ELR (cell line): ENCODE measurements around the gene AR.

ENCODE experiments used
- DNase-seq: peaks from one replicate; pipeline ENCODE4 v3.0.0-alpha.2; 2015; ENCODE audit warnings: low read depth

Gene AR

GRCh38 chrX:67563469-67564448 lies 19.9 kb downstream of the AR start:
- DNase-seq = no peak

GRCh38 chrX:67564475-67564874 lies 20.7 kb downstream of the AR start:
- no peak for DNase-seq

DNA sequence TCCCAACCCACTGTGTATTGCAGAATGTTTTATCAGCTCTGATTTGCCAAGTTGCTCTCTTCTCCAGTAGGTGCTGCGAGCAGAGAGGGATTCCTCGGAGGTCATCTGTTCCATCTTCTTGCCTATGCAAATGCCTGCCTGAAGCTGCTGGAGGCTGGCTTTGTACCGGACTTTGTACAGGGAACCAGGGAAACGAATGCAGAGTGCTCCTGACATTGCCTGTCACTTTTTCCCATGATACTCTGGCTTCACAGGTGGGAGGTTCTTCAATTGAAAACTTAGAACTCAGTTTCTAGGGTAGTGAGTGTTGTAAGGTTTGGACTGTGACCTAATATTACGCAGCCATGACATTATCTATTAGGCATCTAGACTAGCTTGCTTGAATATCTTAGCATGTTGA lies 24.9 kb downstream of the AR start:
- DNase-seq = no peak

DNA sequence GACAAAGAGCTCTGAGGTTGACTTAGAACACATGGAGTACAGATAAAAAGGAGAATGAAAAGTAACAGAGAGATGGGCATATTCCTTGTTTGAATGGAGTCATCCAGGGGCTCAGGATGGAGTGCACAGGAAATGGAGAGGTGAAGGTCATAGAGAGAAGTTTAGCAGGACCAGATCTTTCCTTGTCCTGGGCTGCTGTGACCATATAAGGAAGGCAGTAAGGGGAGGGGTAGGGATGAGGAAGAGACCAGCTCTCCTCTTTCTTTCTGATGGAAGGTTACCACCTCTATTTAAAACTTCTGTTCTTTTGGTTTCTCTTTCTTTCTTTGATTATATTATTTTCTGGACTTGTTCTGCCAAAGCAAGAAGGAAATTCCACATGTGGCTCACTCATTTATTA lies 27.0 kb downstream of the AR start:
- no peak for DNase-seq

- DNase-seq = peak; percentile 42
These were observed 30.9 kb downstream of the AR start for GRCh38 chrX:67574696-67575095.

DNA sequence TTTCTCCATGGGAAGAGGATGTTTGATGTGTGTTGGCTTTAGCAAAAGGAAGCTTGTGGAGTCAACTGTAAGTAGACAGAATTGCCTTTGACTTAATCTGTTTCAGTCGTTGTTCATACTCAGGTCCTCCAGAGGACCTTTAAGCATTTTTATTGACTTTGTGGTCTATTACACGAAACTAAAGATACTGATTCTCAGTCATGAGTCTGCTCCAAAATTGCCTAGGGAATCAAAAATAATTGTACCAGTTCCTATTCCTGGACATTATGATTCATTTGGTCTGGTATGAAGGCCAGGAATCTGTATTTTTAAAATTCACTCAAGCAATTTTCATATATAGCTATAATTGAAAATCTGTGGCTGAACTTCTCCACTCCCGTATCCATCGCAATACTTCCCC lies 38.6 kb downstream of the AR start:
- no peak for DNase-seq

DNA sequence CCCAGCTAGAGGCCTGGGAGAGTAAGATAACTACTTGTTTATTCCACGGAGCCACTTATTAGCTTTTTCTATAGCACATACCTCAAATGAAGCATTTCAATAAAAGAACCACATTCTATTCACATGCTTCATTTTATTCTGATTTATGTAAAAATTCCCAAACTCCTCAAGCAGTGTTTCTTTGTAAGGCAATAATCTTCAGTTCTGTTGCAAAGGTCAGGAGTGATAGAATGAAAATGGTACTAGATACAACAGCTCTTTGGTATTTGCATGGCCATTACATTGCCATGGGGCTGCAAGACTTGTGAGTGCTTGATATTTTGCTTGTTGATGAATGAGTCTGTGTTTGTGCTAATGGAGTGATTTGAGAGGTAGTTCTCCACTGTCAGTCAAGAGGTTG lies 39.4 kb downstream of the AR start:
- no peak for DNase-seq

GRCh38 chrX:67585401-67585800 lies 41.6 kb downstream of the AR start:
- no peak for DNase-seq

- DNase-seq = no peak
These were observed 44.3 kb downstream of the AR start for GRCh38 chrX:67587946-67588624.

DNA sequence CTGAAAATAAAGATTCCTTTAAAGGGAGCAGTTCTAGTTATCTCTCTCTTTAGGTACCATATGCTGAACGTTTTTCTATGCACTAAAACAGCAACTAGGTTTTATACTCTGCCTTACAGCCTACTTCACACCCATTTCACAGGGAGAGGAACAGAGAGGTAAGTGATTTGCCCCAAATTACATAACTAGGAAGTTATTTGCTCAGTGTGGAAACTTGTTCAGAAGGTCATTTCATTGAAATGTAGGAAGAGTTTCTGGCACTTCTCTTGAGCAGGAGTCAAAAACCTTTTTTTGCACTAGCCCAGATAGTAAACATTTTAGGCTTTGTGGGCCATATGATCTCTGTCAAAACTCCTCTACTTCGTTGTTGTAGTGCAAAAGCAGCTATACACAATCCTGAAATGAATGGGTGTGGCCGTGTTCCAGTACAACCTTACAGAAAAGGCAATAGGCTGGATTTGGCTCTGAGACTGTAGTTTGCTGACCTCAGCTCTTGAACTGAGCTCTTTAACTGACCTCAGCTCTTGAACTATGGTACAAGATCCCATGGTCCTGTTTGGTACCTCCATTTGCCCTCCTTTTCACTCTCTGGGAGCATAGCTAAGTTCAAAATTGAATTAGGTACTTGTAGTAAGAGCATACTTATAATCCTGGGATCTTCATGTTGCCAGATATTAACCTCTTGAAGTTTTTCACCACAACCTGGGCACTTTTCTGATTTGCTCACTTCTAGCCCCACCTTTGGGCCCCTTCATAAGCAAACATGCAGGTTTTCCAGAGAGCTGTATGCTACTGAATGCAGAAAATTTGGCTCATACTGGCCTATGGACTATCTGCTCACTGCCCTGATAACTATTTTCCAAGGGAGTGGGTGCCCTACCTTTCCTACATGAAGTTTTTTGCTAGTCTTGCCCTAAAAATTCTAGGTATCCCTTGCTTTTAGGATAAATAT lies 53.3 kb downstream of the AR start:
- DNase-seq = no peak

GRCh38 chrX:67599532-67599931 lies 55.7 kb downstream of the AR start:
- no peak for DNase-seq

DNA sequence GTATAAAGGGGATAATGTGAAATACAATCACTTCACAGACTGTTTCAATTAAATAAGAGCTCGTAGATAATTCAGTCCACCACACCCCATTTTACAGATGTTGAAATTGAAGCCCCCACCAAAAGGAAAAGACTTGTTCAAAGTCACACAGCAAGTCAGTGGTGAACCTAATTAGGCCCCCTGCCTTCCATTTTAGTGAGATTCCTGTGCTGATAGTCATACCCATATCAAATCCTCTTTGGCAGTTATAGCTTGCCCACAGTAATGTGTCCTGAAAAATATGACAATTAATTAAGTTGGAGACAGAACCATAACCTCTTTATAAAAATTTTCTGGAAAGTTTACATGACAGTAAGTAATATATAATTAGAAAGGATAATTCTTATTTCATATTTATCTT lies 58.0 kb downstream of the AR start:
- DNase-seq = peak; percentile 36

DNA sequence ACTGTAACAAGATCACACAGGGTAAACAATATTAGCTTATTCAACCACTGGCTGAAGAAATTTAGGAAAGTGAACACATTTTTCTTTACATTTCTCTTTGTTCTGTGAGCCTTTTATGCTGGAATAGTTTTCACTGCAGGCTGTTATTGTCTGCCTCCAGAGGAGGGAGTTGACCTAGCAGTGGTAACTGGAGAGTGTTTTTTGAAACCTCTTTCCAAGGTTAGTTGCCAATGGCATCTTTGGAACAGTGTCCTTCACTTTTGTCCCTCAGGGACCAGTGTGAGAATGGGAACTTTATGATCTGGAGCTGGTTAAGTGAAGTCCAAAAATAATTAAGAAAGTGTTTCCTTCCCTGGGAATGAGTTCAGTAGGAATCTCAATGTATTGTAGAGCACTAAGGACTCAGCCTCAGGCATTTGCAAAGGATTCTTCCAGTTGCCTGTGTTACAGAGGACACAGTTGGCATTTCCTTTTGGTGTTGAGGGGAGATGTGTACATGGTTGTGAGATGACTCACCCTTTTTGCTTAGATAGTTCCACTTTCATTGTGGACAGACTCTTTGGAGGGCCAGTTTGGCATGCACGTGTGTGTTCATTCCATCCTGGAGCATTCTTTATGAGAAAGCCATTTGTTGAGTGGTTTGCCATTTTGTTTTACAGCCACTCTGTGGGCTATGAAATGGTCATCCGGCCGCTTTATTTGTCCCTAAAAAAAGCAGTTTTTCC lies 61.3 kb downstream of the AR start:
- DNase-seq = peak; percentile 90

DNA sequence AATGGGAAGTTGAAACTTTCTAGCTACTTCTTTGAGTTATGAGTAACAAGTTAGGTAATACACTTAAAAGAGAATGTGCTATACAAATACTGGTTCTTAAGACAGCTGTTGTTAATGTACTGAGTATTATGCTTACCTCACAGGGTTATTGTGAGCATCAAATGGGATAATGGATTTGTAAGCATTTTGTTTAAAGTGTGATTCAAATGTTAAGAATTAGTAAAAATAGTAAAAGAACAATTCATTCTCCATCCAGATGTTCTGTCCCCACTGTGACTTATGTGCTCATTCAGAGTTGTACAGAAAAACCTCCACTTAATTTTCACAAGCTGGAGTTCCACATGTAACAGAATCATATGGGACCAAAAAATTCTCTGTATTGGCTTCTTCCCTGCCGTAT lies 63.6 kb downstream of the AR start:
- DNase-seq = peak; percentile 15

DNA sequence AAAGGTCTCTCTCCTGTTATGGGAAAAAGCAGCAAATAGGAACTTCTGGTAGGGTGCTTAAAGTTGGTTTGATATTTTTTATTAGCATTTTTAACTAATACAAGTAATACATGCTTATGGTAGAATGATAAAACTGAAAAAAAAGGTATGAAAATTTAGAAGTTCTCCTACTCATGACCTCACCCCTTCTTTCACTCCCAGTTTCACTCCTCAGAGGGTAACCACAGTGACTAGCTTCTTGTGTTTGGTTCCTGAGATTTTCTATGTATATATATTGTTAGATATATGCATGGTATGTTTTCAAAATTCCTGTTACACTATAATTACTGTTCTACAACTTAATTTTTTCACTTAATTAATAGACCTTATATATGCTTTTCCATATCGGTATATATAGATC lies 66.5 kb downstream of the AR start:
- no peak for DNase-seq

DNA sequence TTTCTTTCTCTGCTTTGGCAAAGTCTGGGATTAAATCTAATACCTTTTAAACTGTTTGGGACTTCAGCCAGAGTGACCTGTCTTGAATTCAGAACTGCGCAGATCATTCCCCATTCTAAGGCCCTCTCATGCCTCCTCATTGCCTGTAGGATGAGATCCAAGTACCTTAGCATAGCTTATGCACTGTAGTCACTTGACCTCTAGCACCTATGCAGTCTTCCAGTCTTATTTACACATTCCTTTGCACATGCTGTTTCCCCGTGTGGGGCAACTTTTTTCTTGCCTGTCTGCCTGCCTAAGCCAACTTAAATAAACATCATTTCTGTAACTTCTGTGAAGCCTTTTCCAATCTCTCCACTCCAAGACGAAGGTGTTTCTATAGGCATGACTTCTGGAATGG lies 68.4 kb downstream of the AR start:
- DNase-seq = peak; percentile 72

- peak; percentile 60 for DNase-seq
These were observed 69.5 kb downstream of the AR start for GRCh38 chrX:67613366-67613765.

DNA sequence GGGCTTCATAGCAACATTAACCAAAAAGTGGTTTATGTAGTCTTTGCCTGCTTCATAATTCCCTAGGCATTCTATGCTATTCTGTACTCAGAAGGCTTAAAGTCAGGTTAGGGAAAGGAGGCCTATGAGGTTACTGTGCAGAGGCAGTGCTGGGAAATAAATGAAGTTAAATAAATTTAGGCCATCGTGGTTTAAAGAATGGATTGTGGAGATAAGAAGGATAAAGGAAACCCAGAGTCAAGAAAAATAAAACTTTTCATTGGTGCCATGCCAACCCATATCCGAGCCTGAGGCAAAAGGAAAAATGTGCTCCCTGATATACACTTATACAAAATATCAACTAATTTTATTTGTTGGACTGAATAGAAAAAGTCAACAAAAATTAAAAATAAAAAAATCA lies 70.2 kb downstream of the AR start:
- peak; percentile 11 for DNase-seq

- peak; percentile 78 for DNase-seq
These were observed 70.6 kb downstream of the AR start for GRCh38 chrX:67614423-67614822.

DNA sequence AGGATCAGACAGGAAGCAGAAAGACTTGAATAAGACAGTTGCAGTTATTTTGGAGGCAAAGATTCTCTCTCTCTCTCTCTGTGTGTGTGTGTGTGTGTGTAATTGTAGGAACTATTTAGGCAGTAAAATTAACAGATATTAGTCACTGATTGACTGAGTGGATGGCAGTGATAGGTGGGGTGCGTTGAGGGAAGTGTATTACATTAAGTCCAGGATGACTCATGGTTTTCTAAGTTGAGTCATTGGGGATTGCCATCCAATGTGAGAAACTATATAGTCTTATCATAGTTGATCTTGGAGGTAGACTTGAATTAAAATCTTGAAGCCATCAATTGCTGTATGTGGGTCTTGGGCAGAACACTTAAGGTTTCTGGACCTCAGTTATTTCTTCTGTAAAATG lies 75.4 kb downstream of the AR start:
- DNase-seq = peak; percentile 88

DNA sequence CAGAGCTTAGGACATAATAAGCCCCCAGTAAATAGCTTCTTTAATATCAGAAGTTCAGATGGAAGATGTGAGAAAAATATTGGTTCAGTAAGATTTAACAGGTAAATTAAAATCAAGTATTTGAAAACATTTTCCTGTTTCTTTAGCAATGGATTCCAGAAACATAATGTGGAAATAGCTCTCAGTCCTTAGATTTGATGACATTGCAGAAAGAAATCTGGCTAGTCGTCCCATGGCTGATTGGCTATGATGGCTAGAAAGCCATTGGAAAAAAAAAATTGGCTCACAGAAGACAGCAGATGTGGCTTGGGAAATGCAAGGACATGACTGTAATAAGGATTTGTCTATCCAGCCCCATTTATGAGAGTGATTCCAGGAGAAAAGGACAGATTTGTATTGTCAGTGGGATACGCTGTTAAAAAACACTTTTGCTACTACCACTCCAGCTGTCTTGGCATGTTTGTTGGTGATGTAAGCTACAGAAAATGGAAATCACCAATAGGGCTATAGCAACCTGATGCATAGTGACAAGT lies 78.3 kb downstream of the AR start:
- no peak for DNase-seq
